ENCODE measurements around the gene CBL. TPM values are rescaled to one million over a fixed set of nuclear protein-coding genes. Genes with fewer than 3 reads are reported as not detected.

CBL gene
- total RNA-seq, 2 experiments from 2014 or later: 26.3 to 26.9 TPM

- POLR2A ChIA-PET: no interaction called here
- CTCF ChIA-PET: interaction anchor here (1.1 to 1.5 kb wide), 2 partner anchors 30 to 37 kb away, joined by 3 to 4 read pairs; no protein-coding TSS in a partner anchor
Measured at GRCh38 chr11:119343726-119344125, 137.6 kb downstream of the CBL start.

- ChIA-PET POLR2A (no interaction called here), CTCF (interaction anchor here (0.8 to 1.1 kb wide), 2 partner anchors 9 to 37 kb away, joined by 3 read pairs; no protein-coding TSS in a partner anchor)
Measured at GRCh38 chr11:119344291-119345010, 138.3 kb downstream of the CBL start.

GRCh38 chr11:119345685-119346084 is 139.5 kb downstream of the CBL start:
- ChIA-PET CTCF (no interaction called here), POLR2A (no interaction called here)

GRCh38 chr11:119346605-119347004 is 140.5 kb downstream of the CBL start, which contains the start of gene MFRP:
Gene MFRP (minus strand): TSS chr11:119346705. CDS start chr11:119346513, 192 bp downstream.
- POLR2A ChIA-PET: no interaction called here
- CTCF ChIA-PET: no interaction called here

- CTCF ChIA-PET: interaction anchor here (1.0 kb wide), 1 partner anchor 9 kb away, joined by 3 read pairs; no protein-coding TSS in a partner anchor
- POLR2A ChIA-PET: no interaction called here
Measured at GRCh38 chr11:119347242-119347641, 141.1 kb downstream of the CBL start.

GRCh38 chr11:119347940-119348605 is 141.9 kb downstream of the CBL start:
- POLR2A ChIA-PET: no interaction called here
- CTCF ChIA-PET: interaction anchor here (1.0 to 1.7 kb wide), 2 partner anchors 8 to 10 kb away, joined by 3 to 6 read pairs; no protein-coding TSS in a partner anchor

GRCh38 chr11:119350302-119350701 is 144.2 kb downstream of the CBL start:
- POLR2A ChIA-PET: no interaction called here
- CTCF ChIA-PET: interaction anchor here (1.0 to 1.4 kb wide), 2 partner anchors 10 to 27 kb away, joined by 3 to 4 read pairs; no protein-coding TSS in a partner anchor

- ChIA-PET CTCF (interaction anchor here (1.0 to 1.4 kb wide), 2 partner anchors 11 to 28 kb away, joined by 3 to 4 read pairs; no protein-coding TSS in a partner anchor), POLR2A (no interaction called here)
Measured at GRCh38 chr11:119351232-119351631, 145.1 kb downstream of the CBL start.

- POLR2A ChIA-PET: no interaction called here
Measured at GRCh38 chr11:119352857-119353260, 146.7 kb downstream of the CBL start.

GRCh38 chr11:119355091-119355843 is 149.1 kb downstream of the CBL start:
- ChIA-PET POLR2A (no interaction called here), CTCF (interaction anchor here (0.6 to 4.7 kb wide), 19 partner anchors 9 to 374 kb away, joined by 3 to 58 read pairs (median 9); partner anchors contain the start of genes C1QTNF5, RNF26 and USP2)

More at GRCh38 chr11:119352857-119353260, 146.7 kb downstream of the CBL start:
- CTCF ChIA-PET: interaction anchor here (0.7 to 2.1 kb wide), 2 partner anchors 9 to 122 kb away, joined by 3 to 11 read pairs; no protein-coding TSS in a partner anchor

GRCh38 chr11:119356349-119357031 is 150.4 kb downstream of the CBL start:
- ChIA-PET CTCF (interaction anchor here (0.7 to 4.7 kb wide), 28 partner anchors 8 to 373 kb away, joined by 3 to 58 read pairs (median 4); partner anchors contain the start of genes C1QTNF5, CBL, RNF26 and USP2), POLR2A (no interaction called here)

- POLR2A ChIA-PET: no interaction called here
- CTCF ChIA-PET: interaction anchor here (1.2 to 4.7 kb wide), 16 partner anchors 8 to 151 kb away, joined by 3 to 58 read pairs (median 10); partner anchors contain the start of genes CBL, RNF26 and USP2
Measured at GRCh38 chr11:119357074-119357473, 150.9 kb downstream of the CBL start.

Other genes starting within 250 kb of the CBL start
- gene FOXR1, start 234.6 kb upstream of the CBL start, total RNA-seq: not detected
- 10 to 100 TPM; 32.7 to 33.4 TPM for gene CENATAC, start 208.2 kb upstream of the CBL start, total RNA-seq
- gene RPS25, start 188.0 kb upstream of the CBL start, total RNA-seq: 1,000 to 10,000 TPM; 1,363 to 1,371 TPM
- gene TRAPPC4, start 187.6 kb upstream of the CBL start, total RNA-seq: 100 to 1,000 TPM; 136 to 145 TPM
- gene SLC37A4, start 175.5 kb upstream of the CBL start, total RNA-seq: 10 to 100 TPM; 29.9 to 30.4 TPM
- 100 to 1,000 TPM; 151 to 159 TPM for gene HYOU1, start 149.1 kb upstream of the CBL start, total RNA-seq
- gene VPS11, start 138.5 kb upstream of the CBL start, total RNA-seq: 10 to 100 TPM; 20.6 to 21.0 TPM
- gene HMBS, start 121.5 kb upstream of the CBL start, total RNA-seq: 10 to 100 TPM; 40.5 to 41.3 TPM
- gene DPAGT1, start 104.5 kb upstream of the CBL start, total RNA-seq: 10 to 100 TPM; 76.3 to 90.1 TPM
- 10 to 100 TPM; 26.0 to 26.6 TPM for gene C2CD2L, start 99.0 kb upstream of the CBL start, total RNA-seq
- 10 to 100 TPM; 26.5 to 27.5 TPM for gene HINFP, start 84.8 kb upstream of the CBL start, total RNA-seq
- gene ABCG4, start 57.3 kb upstream of the CBL start, total RNA-seq: under 1 TPM in 1 of 2 experiments, not detected in 1; 0.08 TPM
- 10 to 100 TPM; 18.2 TPM for gene NLRX1, start 37.6 kb upstream of the CBL start, total RNA-seq
- gene NHERF4, start 20.9 kb upstream of the CBL start, total RNA-seq: not detected
- 1 to 10 TPM; 4.6 to 4.8 TPM for gene MCAM, start 110.8 kb downstream of the CBL start, total RNA-seq
- 10 to 100 TPM; 32.8 to 33.7 TPM for gene RNF26, start 128.2 kb downstream of the CBL start, total RNA-seq
- gene C1QTNF5, start 134.5 kb downstream of the CBL start, total RNA-seq: not detected
- gene MFRP, start 140.4 kb downstream of the CBL start, total RNA-seq: not detected
- 1 to 10 TPM in 1 of 2 experiments, under 1 TPM in 1; 0.44 to 1.1 TPM for gene USP2, start 175.4 kb downstream of the CBL start, total RNA-seq
- under 1 TPM; 0.30 to 0.36 TPM for gene THY1, start 216.8 kb downstream of the CBL start, total RNA-seq